Endothelial cell of umbilical vein (primary cell): ENCODE results near the gene EHD3. TPM values are rescaled to one million over a fixed set of nuclear protein-coding genes. Genes with fewer than 3 reads are reported as not detected.

ENCODE experiments used
- BruUV-seq: library from RNA; stranded (reverse); fragments of 400-500 nt; replicated peaks from 2 replicates; lab custom pipeline; 2021; lab: Mats Ljungman, UMichigan
- CTCF ChIA-PET: fragments of 300-600, 350-600 bp; sonication (Branson Sonifier 250); formaldehyde crosslinking; loops from one replicate; lab custom pipeline; 2021; ENCODE audit warnings: antibody characterized with exemption, inconsistent platforms; lab: Charles Lee
- POLR2A ChIA-PET: fragments of 300-600, 350-600 bp; sonication (Branson Sonifier 250); formaldehyde crosslinking; loops from one replicate; lab custom pipeline; 2021; ENCODE audit warnings: antibody characterized with exemption, inconsistent platforms; lab: Charles Lee
- DNase-seq: peaks from one replicate; pipeline ENCODE4 v3.0.0-alpha.2; 2011; ENCODE audit warnings: low read depth, low spot score
- FAIRE-seq: peaks from 2 replicates; lab custom pipeline; 2011; peaks lifted over from hg19 to GRCh38; lab: Jason Lieb, UNC
- H2AFZ ChIP-seq: 2 replicates; pipeline ENCODE4 v1.6.0; 2012; ENCODE audit warnings: low read depth, low read length, control low read depth, inconsistent platforms
- H3K27ac ChIP-seq: 2 replicates; pipeline ENCODE4 v1.5.1; 2011; ENCODE audit warnings: low read depth, mild to moderate bottlenecking, control low read depth, low read length, moderate library complexity; ENCODE audit not compliant: insufficient read depth
- H3K27me3 ChIP-seq, 2 experiments: 2 replicates each; pipeline versions ENCODE4 v1.6.0 to v1.6.1; 2011; ENCODE audit warnings: low read length in 2 of 2, mixed read lengths in 1 of 2; ENCODE audit not compliant: control insufficient read depth in 2 of 2, insufficient read depth in 2 of 2
- H3K36me3 ChIP-seq, 2 experiments: 2 replicates in 1 of 2; 3 replicates in 1 of 2; pipeline ENCODE4 v1.5.1; 2011; ENCODE audit warnings: low read length in 2 of 2, mild to moderate bottlenecking in 1 of 2, moderate library complexity in 1 of 2; ENCODE audit not compliant: control insufficient read depth in 2 of 2, insufficient read depth in 2 of 2; ENCODE audit errors: extremely low read depth in 1 of 2
- H3K4me1 ChIP-seq: 3 replicates; pipeline ENCODE4 v1.5.1; 2011; ENCODE audit warnings: mild to moderate bottlenecking, low read length; ENCODE audit not compliant: control insufficient read depth, insufficient read depth; ENCODE audit errors: extremely low read depth
- H3K4me2 ChIP-seq: 2 replicates; pipeline ENCODE4 v1.6.1; 2011; ENCODE audit warnings: low read length, control low read depth, mixed read lengths; ENCODE audit not compliant: insufficient read depth
- H3K4me3 ChIP-seq, 3 experiments: fragments of 200-600 bp in 1 of 3; sonication (generic), shearing (Covaris generic) in 1 of 3; replicated peaks in 1 of 3; 2 replicates each; pipeline ENCODE4 v1.5.1; 2011 to 2016; ENCODE audit warnings: control low read depth in 3 of 3, low read length in 3 of 3, mild to moderate bottlenecking in 2 of 3, inconsistent platforms in 1 of 3, low read depth in 1 of 3, moderate library complexity in 1 of 3; ENCODE audit not compliant: insufficient read depth in 1 of 3
- H3K79me2 ChIP-seq: 2 replicates; pipeline ENCODE4 v1.6.0; 2012; ENCODE audit warnings: low read length, inconsistent platforms; ENCODE audit not compliant: control insufficient read depth, insufficient read depth
- H3K9ac ChIP-seq: replicated peaks from 2 replicates; pipeline ENCODE3; 2011; ENCODE audit warnings: low read length, control low read depth; ENCODE audit not compliant: insufficient read depth; ENCODE audit errors: extremely low read depth
- H3K9me1 ChIP-seq: replicated peaks from 3 replicates; pipeline ENCODE4 v1.6.0; 2011; ENCODE audit warnings: mild to moderate bottlenecking, low read length; ENCODE audit not compliant: control insufficient read depth, insufficient read depth; ENCODE audit errors: extremely low read depth
- H3K9me3 ChIP-seq: replicated peaks from 2 replicates; pipeline ENCODE4 v1.5.1; 2012; ENCODE audit warnings: low read length, inconsistent platforms; ENCODE audit not compliant: control insufficient read depth, insufficient read depth
- H4K20me1 ChIP-seq: replicated peaks from 2 replicates; pipeline ENCODE3; 2011; ENCODE audit warnings: mild to moderate bottlenecking, low read length; ENCODE audit not compliant: control insufficient read depth, insufficient read depth; ENCODE audit errors: extremely low read depth
- CTCF ChIP-seq, 2 donors: IDR thresholded peaks; 1 replicate in 1 of 2; 2 replicates in 1 of 2; pipeline ENCODE4 v1.5.1; 2011; ENCODE audit warnings: low read length in 2 of 2, mild to moderate bottlenecking in 2 of 2, moderate library complexity in 2 of 2, control low read depth in 1 of 2, inconsistent platforms in 1 of 2, low read depth in 1 of 2; ENCODE audit not compliant: insufficient read depth in 1 of 2; ENCODE audit errors: extremely low read depth in 1 of 2
- EZH2 ChIP-seq: IDR thresholded peaks from 2 replicates; pipeline ENCODE4 v1.6.1; 2012; ENCODE audit warnings: borderline replicate concordance, low read depth, mild to moderate bottlenecking, moderate library complexity, low read length, inconsistent platforms; ENCODE audit not compliant: severe bottlenecking
- FOS ChIP-seq: IDR thresholded peaks from 2 replicates; pipeline ENCODE4 v1.6.1; 2011; ENCODE audit warnings: mild to moderate bottlenecking, low read length, moderate library complexity, borderline replicate concordance; ENCODE audit not compliant: insufficient read depth
- GATA2 ChIP-seq: IDR thresholded peaks from 2 replicates; pipeline ENCODE4 v1.7.0; 2011; ENCODE audit warnings: low read depth, mild to moderate bottlenecking, moderate library complexity, mixed read lengths, low read length; ENCODE audit not compliant: insufficient read length, insufficient read depth
- JUN ChIP-seq: IDR thresholded peaks from 2 replicates; pipeline ENCODE4 v1.6.1; 2011; ENCODE audit warnings: borderline replicate concordance, low read depth; ENCODE audit not compliant: insufficient read length, insufficient read depth
- MAX ChIP-seq: IDR thresholded peaks from 2 replicates; pipeline ENCODE4 v1.6.1; 2011; ENCODE audit not compliant: insufficient read depth, insufficient read length
- MYC ChIP-seq: IDR thresholded peaks from one replicate; pipeline ENCODE4 v1.6.1; 2011; ENCODE audit warnings: mild to moderate bottlenecking, low read depth, low read length
- POLR2A ChIP-seq: IDR thresholded peaks from 2 replicates; pipeline ENCODE4 v1.6.1; 2012; ENCODE audit warnings: low read depth, mild to moderate bottlenecking, control low read depth, low read length
- POLR2AphosphoS5 ChIP-seq: IDR thresholded peaks from 2 replicates; pipeline ENCODE4 v1.6.1; 2012; ENCODE audit warnings: low read depth, mild to moderate bottlenecking, control low read depth, low read length, moderate library complexity; ENCODE audit not compliant: insufficient read depth
- dilution Hi-C: fragments of 300-500 bp; cut with MboI; formaldehyde crosslinking; loops from one replicate; pipeline ENCODE4 v1.15.0; 2019; ENCODE audit warnings: low sequenced_read_pairs; ENCODE audit not compliant: extremely low pct_ligation_motif_present
- intact Hi-C: fragments of 100-400 bp; cut with micrococcal nuclease; formaldehyde crosslinking; loops from one replicate; pipeline ENCODE4 v1.10.0; 2022
- polyA plus RNA-seq, 4 experiments: library from polyadenylated mRNA; depleted of rRNA in 3 of 4; stranded (reverse) in 3 of 4; unstranded in 1 of 4; fragments of >200 nt; gene quantifications; 2 replicates each; pipeline versions ENCODE4 v1.2.1 to v1.2.3, GENCODE V29; 2011 to 2012; ENCODE audit warnings: missing spikeins in 1 of 4
- total RNA-seq: library from RNA; stranded (reverse); gene quantifications from 2 replicates; pipeline ENCODE4 v1.2.3, GENCODE V29; 2021

EHD3 gene
- total and polyA plus RNA-seq, 2 donors (not counting 3 experiments of a cell fraction or from before 2014, with no cell fraction given) = 6.5 to 12.1 TPM

GRCh38 chr2:31263636-31264190 lies 29.8 kb downstream of the EHD3 start:
- H3K36me3 ChIP-seq = no peaks in the 10 kb centered on the region
- H4K20me1 ChIP-seq = no peaks in the 10 kb centered on the region
- no peak overlapping the region for H3K4me3 ChIP-seq
- dilution Hi-C loops (no loop called here), intact Hi-C loops (no loop called here)
- H2AFZ ChIP-seq = no peak overlapping the region
- H3K9me3 ChIP-seq = no peaks in the 10 kb centered on the region
- FAIRE-seq (no peak), DNase-seq (no peak)
- no peaks in the 10 kb centered on the region for H3K9me1 ChIP-seq
- CTCF ChIA-PET = no interaction called here
- H3K9ac ChIP-seq = no peak overlapping the region
- H3K4me1 ChIP-seq = no peaks in the 10 kb centered on the region
- H3K79me2 ChIP-seq = no peaks in the 10 kb centered on the region
- BruUV-seq = no TSS peak
- POLR2A ChIA-PET = no interaction called here
- H3K27ac ChIP-seq = no peak overlapping the region
- TF ChIP-seq MYC (no peak), POLR2AphosphoS5 (no peak), EZH2 (no peak), CTCF (IDR thresholded peaks at IDR 0.05; ENCODE audit: extremely low read depth in 1 of 2, insufficient read depth in 1 of 2, low read depth in 1 of 2, low read length in 2 of 2) (no peak), FOS (no peak), POLR2A (no peak), JUN (no peak), MAX (no peak), GATA2 (no peak)
- no peaks in the 10 kb centered on the region for H3K27me3 ChIP-seq
- H3K4me2 ChIP-seq = no peak overlapping the region
